Tibial artery (tissue), 4 donors: ENCODE measurements around the gene PRADC1.

Experiments used
- DNase-seq, 2 donors: peaks; one replicate each; pipeline ENCODE4 v3.0.0-alpha.2; 2019
- H3K27ac ChIP-seq, 2 donors: fragments of 200-600 bp; sonication (generic) in 1 of 2; 1 replicate in 1 of 2; 2 replicates in 1 of 2; pipeline ENCODE4 v1.5.1; 2018 to 2019; ENCODE audit warnings: mild to moderate bottlenecking in 1 of 2
- H3K27me3 ChIP-seq, 2 donors: fragments of 200-600 bp; sonication (generic) in 1 of 2; one replicate each; pipeline versions ENCODE4 v1.5.1 to v1.6.0; 2016 to 2019
- H3K36me3 ChIP-seq, 3 donors: fragments of 200-600 bp; sonication (generic) in 2 of 3; one replicate each; pipeline ENCODE4 v1.5.1; 2016 to 2019; ENCODE audit warnings: mild to moderate bottlenecking in 2 of 3
- H3K4me1 ChIP-seq, 4 donors: fragments of 200-600 bp; sonication (generic) in 2 of 4; 1 replicate in 3 of 4; 2 replicates in 1 of 4; pipeline ENCODE4 v1.5.1; 2016 to 2019
- H3K4me3 ChIP-seq, 2 donors: fragments of 200-600 bp; sonication (generic) in 1 of 2; 1 replicate in 1 of 2; 2 replicates in 1 of 2; pipeline ENCODE4 v1.5.1; 2018 to 2019; ENCODE audit warnings: mild to moderate bottlenecking in 2 of 2
- H3K9me3 ChIP-seq, 3 donors: fragments of 200-600 bp; sonication (generic) in 1 of 3; one replicate each; pipeline ENCODE4 v1.5.1; 2016 to 2019
- intact Hi-C: fragments of 100-400 bp; cut with DNase I; formaldehyde crosslinking; loops from one replicate; pipeline ENCODE4 v1.15.0; 2023; ENCODE audit warnings: low total_unique reads
- TF ChIP-seq, protein P1 (sequence below), 2 experiments: fragments of 200-600 bp in 1 of 2; fragments of 450-650 bp in 1 of 2; IDR thresholded peaks; one replicate each; pipeline ENCODE4 v1.5.1; 2017 to 2019; ENCODE audit warnings: antibody characterized with exemption in 2 of 2, mild to moderate bottlenecking in 1 of 2, moderate library complexity in 1 of 2

PRADC1 gene

DNA sequence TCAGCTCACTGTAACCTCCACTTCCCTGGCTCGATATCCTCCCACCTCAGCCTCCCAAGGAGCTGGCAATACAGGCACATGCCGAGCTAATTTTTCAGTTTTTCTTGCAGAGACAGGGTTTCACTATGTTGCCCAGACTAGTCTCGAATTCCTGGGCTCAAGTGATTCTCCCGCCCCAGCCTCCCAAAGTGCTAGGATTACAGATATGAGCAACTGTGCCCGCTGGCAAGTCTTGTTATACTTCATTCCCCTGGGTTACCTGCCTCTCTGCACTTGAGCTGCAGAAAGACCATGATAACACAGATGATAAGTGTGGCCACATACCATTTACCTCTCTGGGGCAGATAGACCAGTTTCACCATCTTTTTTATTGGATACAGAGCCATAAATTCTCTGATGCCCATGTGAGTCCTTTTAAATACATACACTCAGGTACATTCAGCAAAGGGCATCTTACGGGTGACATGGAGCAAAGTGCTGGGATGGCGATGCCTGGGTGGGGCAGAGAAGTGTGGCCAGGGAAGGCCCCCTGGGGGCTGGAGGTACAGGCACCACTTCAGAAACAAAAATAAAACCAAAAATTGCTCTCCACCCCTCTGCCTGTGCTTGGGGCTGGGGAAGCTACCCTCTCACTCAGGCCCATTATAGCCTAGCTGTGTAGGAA, 21.4 kb upstream of the PRADC1 start:
- Histone ChIP-seq H3K36me3 (peaks cover 39 to 60% (median 52%) of the 10 kb centered on the region in 3 donors), H3K27me3 (no peaks in the 10 kb centered on the region), H3K4me1 (no peaks in the 10 kb centered on the region), H3K4me3 (no peak overlapping the region), H3K9me3 (no peaks in the 10 kb centered on the region), H3K27ac (no peak overlapping the region)
- intact Hi-C loops = no loop called here
- TF ChIP-seq, protein P1, sequence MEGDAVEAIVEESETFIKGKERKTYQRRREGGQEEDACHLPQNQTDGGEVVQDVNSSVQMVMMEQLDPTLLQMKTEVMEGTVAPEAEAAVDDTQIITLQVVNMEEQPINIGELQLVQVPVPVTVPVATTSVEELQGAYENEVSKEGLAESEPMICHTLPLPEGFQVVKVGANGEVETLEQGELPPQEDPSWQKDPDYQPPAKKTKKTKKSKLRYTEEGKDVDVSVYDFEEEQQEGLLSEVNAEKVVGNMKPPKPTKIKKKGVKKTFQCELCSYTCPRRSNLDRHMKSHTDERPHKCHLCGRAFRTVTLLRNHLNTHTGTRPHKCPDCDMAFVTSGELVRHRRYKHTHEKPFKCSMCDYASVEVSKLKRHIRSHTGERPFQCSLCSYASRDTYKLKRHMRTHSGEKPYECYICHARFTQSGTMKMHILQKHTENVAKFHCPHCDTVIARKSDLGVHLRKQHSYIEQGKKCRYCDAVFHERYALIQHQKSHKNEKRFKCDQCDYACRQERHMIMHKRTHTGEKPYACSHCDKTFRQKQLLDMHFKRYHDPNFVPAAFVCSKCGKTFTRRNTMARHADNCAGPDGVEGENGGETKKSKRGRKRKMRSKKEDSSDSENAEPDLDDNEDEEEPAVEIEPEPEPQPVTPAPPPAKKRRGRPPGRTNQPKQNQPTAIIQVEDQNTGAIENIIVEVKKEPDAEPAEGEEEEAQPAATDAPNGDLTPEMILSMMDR (IDR thresholded peaks at IDR 0.05) = no peak
- no peak for DNase-seq

- TF ChIP-seq, protein P1 (IDR thresholded peaks at IDR 0.05) = no peak
- Histone ChIP-seq H3K27me3 (no peaks in the 10 kb centered on the region), H3K27ac (no peak overlapping the region), H3K36me3 (peaks cover 45 to 66% (median 57%) of the 10 kb centered on the region in 3 donors), H3K4me3 (no peak overlapping the region), H3K4me1 (no peaks in the 10 kb centered on the region), H3K9me3 (no peaks in the 10 kb centered on the region)
- intact Hi-C loops = no loop called here
- DNase-seq = peak in 1 of 2 donors; percentile 48
Measured at GRCh38 chr2:73253901-73254300, 20.9 kb upstream of the PRADC1 start.

DNA sequence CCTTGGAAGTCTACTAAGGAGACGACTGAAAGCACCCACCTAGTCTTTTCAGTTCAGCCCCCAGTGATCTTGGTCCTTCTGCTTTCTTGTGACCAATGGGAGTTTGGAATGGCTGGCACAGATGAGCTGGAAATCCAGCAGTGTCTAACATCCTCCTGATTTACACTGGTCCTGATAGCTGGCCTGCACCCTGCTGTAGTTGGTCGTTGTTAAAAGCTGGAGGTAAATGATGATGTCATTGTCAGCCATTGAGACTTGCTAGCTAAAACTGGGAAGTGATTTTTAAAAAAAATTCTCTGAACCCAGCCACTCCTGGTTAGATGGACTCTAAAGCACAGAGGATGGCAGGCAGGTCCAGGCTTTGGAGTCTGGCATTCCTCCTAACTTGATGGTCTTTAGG, 20.4 kb upstream of the PRADC1 start:
- H3K4me1 ChIP-seq = no peaks in the 10 kb centered on the region
- H3K9me3 ChIP-seq = no peaks in the 10 kb centered on the region
- intact Hi-C loops = no loop called here
- no peak overlapping the region for H3K4me3 ChIP-seq
- H3K36me3 ChIP-seq = peaks cover 50 to 71% (median 62%) of the 10 kb centered on the region in 3 donors
- H3K27me3 ChIP-seq = no peaks in the 10 kb centered on the region
- H3K27ac ChIP-seq = no peak overlapping the region
- TF ChIP-seq, protein P1 (IDR thresholded peaks at IDR 0.05) = no peak
- no peak for DNase-seq

DNA sequence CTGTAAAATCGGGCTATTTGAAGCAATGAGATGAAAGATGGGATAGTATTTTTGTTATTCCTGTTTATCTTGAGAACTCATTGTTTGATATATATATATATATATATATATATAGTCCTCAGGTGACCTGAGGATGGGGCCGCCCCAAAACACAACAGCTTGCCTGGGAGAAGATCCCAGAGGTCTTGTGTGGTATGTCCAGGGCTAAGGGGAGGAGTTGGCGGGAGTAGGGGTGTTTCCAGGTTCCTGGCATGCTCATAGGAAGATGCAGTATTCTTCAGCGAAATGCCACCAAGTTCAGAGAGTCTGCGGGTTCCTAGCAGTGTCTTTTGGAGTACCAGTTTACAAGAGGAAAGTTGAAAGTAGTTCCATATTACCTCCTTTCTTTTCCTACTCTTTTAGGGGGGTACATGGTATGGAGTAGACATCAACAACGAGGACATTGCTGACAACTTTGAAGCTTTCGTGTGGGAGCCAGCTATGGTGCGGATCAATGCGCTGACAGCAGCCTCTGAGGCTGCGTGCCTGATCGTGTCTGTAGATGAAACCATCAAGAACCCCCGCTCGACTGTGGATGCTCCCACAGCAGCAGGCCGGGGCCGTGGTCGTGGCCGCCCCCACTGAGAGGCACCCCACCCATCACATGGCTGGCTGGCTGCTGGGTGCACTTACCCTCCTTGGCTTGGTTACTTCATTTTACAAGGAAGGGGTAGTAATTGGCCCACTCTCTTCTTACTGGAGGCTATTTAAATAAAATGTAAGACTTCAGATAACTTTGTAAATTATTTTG, 19.4 kb upstream of the PRADC1 start:
- Histone ChIP-seq H3K27me3 (no peaks in the 10 kb centered on the region), H3K4me3 (no peak overlapping the region), H3K27ac (no peak overlapping the region), H3K4me1 (no peaks in the 10 kb centered on the region), H3K9me3 (no peaks in the 10 kb centered on the region), H3K36me3 (peaks cover 59 to 80% (median 72%) of the 10 kb centered on the region in 3 donors)
- TF ChIP-seq, protein P1 (IDR thresholded peaks at IDR 0.05) = no peak
- DNase-seq = no peak
- intact Hi-C loops = no loop called here

DNA sequence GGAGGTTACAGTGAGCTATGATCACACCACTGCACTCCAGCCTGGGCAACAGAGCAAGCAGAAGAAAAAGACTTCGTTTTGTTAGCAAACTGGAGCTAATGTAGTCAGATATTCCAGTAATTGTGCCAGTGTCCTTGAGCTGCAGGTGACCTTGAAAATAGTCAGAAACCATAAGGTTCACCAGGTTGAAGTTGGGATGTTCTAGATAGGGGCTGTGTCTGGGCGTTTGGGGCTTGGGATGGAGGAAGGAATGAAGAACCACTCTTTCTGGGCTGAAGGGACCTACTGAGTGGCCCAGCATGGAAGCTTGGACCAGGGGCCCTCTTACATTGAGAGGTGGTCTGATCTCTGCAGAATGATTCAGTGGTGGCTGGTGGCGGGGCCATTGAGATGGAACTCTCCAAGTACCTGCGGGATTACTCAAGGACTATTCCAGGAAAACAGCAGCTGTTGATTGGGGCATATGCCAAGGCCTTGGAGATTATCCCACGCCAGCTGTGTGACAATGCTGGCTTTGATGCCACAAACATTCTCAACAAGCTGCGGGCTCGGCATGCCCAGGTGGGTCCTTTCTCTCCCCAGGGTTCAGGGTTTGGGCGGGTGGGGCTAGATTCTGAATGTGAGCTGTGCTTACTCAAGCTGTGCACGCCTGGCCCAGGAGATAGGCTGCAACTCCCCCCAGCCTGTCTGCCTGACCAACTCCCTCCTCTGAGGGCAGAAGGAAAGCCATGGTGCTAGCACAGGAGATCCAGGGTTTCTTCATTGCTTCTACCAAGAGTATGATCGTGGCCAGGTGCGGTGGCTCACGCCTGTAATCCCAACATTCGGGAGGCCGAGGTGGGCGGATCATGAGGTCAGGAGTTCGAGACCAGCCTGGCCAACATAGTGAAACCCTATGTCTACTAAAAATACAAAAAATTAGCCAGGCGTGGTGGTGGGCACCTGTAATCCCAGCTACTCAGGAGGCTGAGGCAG, 18.1 kb upstream of the PRADC1 start:
- Histone ChIP-seq H3K27me3 (no peaks in the 10 kb centered on the region), H3K27ac (no peak overlapping the region), H3K4me1 (no peaks in the 10 kb centered on the region), H3K9me3 (no peaks in the 10 kb centered on the region), H3K4me3 (no peak overlapping the region), H3K36me3 (peaks cover 72 to 93% (median 85%) of the 10 kb centered on the region in 3 donors)
- DNase-seq = no peak
- TF ChIP-seq, protein P1 (IDR thresholded peaks at IDR 0.05) = no peak
- intact Hi-C loops = no loop called here
